ENCODE measurements around the gene HSBP1.

DNA sequence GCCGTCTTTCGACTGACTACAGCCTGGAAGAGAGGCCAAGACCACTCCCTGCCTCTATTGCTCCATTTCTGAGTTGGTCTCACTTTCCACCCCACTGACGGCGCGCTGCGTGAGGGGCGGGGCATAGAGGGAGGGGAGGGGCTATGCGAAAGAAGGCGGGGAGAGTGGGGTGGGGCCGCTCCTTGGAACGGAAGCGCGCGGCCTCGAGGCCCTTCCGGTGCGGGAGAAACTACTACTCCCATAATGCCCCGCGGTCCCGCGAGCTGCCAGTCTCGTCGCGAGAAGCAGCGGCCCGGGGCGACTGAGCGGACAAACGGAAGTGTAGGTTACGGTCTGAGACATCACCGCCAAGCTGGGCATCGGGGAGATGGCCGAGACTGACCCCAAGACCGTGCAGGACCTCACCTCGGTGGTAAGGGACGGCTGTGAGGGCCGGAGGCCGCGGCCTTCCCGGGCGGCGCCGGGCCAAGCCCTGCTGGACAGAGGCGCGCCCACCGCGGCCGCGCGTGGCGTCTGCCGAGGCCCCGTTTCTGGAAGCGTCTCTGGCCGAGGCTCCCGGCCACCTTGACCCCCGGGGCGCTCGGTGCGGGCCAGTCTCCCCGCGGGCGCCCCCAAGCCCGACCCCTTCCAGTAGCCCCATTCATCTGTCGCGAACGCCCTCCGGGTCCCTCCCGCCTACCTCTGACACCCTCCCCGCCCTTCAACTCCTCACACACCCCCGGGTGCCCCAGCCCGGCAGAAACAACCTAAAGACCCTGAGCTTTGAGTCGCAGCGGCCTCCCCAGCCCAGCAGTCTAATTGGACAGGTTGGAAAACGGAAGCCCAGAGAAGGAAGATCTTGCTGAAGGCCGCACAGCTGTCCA lies at the start of gene HSBP1:
- TF ChIP-seq, protein P1, sequence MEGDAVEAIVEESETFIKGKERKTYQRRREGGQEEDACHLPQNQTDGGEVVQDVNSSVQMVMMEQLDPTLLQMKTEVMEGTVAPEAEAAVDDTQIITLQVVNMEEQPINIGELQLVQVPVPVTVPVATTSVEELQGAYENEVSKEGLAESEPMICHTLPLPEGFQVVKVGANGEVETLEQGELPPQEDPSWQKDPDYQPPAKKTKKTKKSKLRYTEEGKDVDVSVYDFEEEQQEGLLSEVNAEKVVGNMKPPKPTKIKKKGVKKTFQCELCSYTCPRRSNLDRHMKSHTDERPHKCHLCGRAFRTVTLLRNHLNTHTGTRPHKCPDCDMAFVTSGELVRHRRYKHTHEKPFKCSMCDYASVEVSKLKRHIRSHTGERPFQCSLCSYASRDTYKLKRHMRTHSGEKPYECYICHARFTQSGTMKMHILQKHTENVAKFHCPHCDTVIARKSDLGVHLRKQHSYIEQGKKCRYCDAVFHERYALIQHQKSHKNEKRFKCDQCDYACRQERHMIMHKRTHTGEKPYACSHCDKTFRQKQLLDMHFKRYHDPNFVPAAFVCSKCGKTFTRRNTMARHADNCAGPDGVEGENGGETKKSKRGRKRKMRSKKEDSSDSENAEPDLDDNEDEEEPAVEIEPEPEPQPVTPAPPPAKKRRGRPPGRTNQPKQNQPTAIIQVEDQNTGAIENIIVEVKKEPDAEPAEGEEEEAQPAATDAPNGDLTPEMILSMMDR (IDR thresholded peaks at IDR 0.05): no peak
- TF ChIP-seq POLR2A (IDR thresholded peaks at IDR 0.05): peak; percentile 44
